Stimulated activated naive CD4-positive, alpha-beta T cell treated with Interleukin-2 at 50 U/mL for 16 hours (primary cell): ENCODE measurements around the gene KRT86.
A peak's percentile ranks its signal among the peaks of the same experiment; 100 is the strongest.
"Not testable (repeated sequence)": the region's sequence is repeated elsewhere in the genome, so short reads cannot be mapped to it uniquely, and the experiment has no call there.

Experiments used
- DNase-seq: peaks from one replicate; lab custom pipeline; 2025; lab: John Stamatoyannopoulos, UW

KRT86 gene

GRCh38 chr12:52294803-52295202 lies 20.4 kb downstream of the KRT86 start:
- DNase-seq, result no peak

- no peak for DNase-seq
Measured at GRCh38 chr12:52295663-52296062, 21.2 kb downstream of the KRT86 start.

- no peak for DNase-seq
Measured at GRCh38 chr12:52296572-52297215, 22.2 kb downstream of the KRT86 start.

- no peak for DNase-seq
Measured at GRCh38 chr12:52298677-52299190, 24.3 kb downstream of the KRT86 start.

- DNase-seq, result no peak
Measured at GRCh38 chr12:52300796-52301691, 26.6 kb downstream of the KRT86 start.

GRCh38 chr12:52301721-52302120 lies 27.3 kb downstream of the KRT86 start:
- not testable (repeated sequence) for DNase-seq

- DNase-seq, result not testable (repeated sequence)
Measured at GRCh38 chr12:52302242-52302914, 27.9 kb downstream of the KRT86 start.

- DNase-seq, result not testable (repeated sequence)
Measured at GRCh38 chr12:52304941-52305411, 30.5 kb downstream of the KRT86 start.

GRCh38 chr12:52305921-52306705 lies 31.7 kb downstream of the KRT86 start:
- no peak for DNase-seq

GRCh38 chr12:52306731-52307130 lies 32.3 kb downstream of the KRT86 start:
- no peak for DNase-seq

GRCh38 chr12:52307836-52308805 lies 33.7 kb downstream of the KRT86 start:
- DNase-seq, result peak; percentile 22

GRCh38 chr12:52308806-52309425 lies 34.5 kb downstream of the KRT86 start:
- DNase-seq, result no peak

GRCh38 chr12:52310622-52311284 lies 36.3 kb downstream of the KRT86 start:
- DNase-seq, result no peak

- no peak for DNase-seq
Measured at GRCh38 chr12:52311285-52311648, 36.8 kb downstream of the KRT86 start.

- DNase-seq, result no peak
Measured at GRCh38 chr12:52312086-52312485, 37.6 kb downstream of the KRT86 start.

GRCh38 chr12:52313461-52313860 lies 39.0 kb downstream of the KRT86 start:
- DNase-seq, result no peak

GRCh38 chr12:52313926-52314325 lies 39.5 kb downstream of the KRT86 start:
- DNase-seq, result no peak

- no peak for DNase-seq
Measured at GRCh38 chr12:52314511-52314910, 40.1 kb downstream of the KRT86 start.

GRCh38 chr12:52315721-52316120 lies 41.3 kb downstream of the KRT86 start:
- not testable (repeated sequence) for DNase-seq
